K562 (cell line): ENCODE results near the gene CHMP2A. TPM values are rescaled to one million over a fixed set of nuclear protein-coding genes. Genes with fewer than 3 reads are reported as not detected.

Experiments
- ARID4B ChIP-seq: sonication (generic); formaldehyde crosslinking; IDR thresholded peaks from 2 replicates; pipeline ENCODE4 v1.8.0; 2022; ENCODE audit warnings: mild to moderate bottlenecking, missing genetic modification reagents
- BACH1 ChIP-seq: fragments of 200-800 bp; sonication (Bioruptor generic); IDR thresholded peaks from 2 replicates; pipeline ENCODE4 v1.6.1; 2016; ENCODE audit warnings: missing genetic modification characterization, missing compliant biosample characterization
- CBX3 ChIP-seq, 2 experiments: IDR thresholded peaks; 1 replicate in 1 of 2; 2 replicates in 1 of 2; pipeline ENCODE4 v1.6.1; 2012; ENCODE audit warnings: inconsistent platforms in 2 of 2, low read length in 2 of 2, borderline replicate concordance in 1 of 2, control low read depth in 1 of 2
- CGGBP1 ChIP-seq: fragments of 250-450 bp; sonication (Bioruptor Pico); IDR thresholded peaks from 2 replicates; pipeline ENCODE4 v1.9.0; 2021; ENCODE audit warnings: mild to moderate bottlenecking
- CREBBP ChIP-seq: IDR thresholded peaks from one replicate; pipeline ENCODE4 v1.6.1; 2012; ENCODE audit warnings: low read depth, mild to moderate bottlenecking, control low read depth, inconsistent platforms, low read length
- GABPB2 ChIP-seq: fragments of 250-450 bp; sonication (Bioruptor Pico); conservative IDR thresholded peaks from 2 replicates; pipeline ENCODE4 v1.5.1; 2021; ENCODE audit warnings: mild to moderate bottlenecking
- HOXB6 ChIP-seq: fragments of 250-450 bp; sonication (Bioruptor Pico); IDR thresholded peaks from 2 replicates; pipeline ENCODE4 v1.5.1; 2022; ENCODE audit warnings: mild to moderate bottlenecking, borderline replicate concordance
- KLF13 ChIP-seq: fragments of 450-650 bp; IDR thresholded peaks from 2 replicates; pipeline ENCODE4 v1.6.1; 2016; ENCODE audit warnings: missing genetic modification characterization, low read depth, mild to moderate bottlenecking, missing compliant biosample characterization, moderate library complexity, borderline replicate concordance
- MEIS2 ChIP-seq: fragments of 450-650 bp; IDR thresholded peaks from 2 replicates; pipeline ENCODE4 v1.6.1; 2014; ENCODE audit warnings: mild to moderate bottlenecking; ENCODE audit not compliant: partially characterized antibody
- RBFOX2 ChIP-seq: fragments of 200-400 bp; formaldehyde crosslinking; IDR thresholded peaks from 2 replicates; pipeline ENCODE4 v1.6.1; 2017; ENCODE audit warnings: low read depth, mild to moderate bottlenecking, low read length, moderate library complexity
- RUNX1 ChIP-seq: sonication (generic); IDR thresholded peaks from 2 replicates; pipeline ENCODE4 v1.6.1; 2016; ENCODE audit warnings: antibody characterized with exemption, low read depth
- ZFP91 ChIP-seq: sonication (generic); formaldehyde crosslinking; IDR thresholded peaks from 2 replicates; pipeline ENCODE4 v1.8.0; 2022; ENCODE audit warnings: mild to moderate bottlenecking, missing genetic modification reagents
- ZNF197 ChIP-seq: fragments of 200-800 bp; sonication (Bioruptor generic); IDR thresholded peaks from 2 replicates; pipeline ENCODE4 v1.6.1; 2016; ENCODE audit warnings: low read depth, missing genetic modification characterization, missing compliant biosample characterization
- ZNF444 ChIP-seq: fragments of 250-450 bp; sonication (Bioruptor Pico); IDR thresholded peaks from 2 replicates; pipeline ENCODE4 v1.4.0; 2020; ENCODE audit warnings: mild to moderate bottlenecking, moderate library complexity
- ZNF586 ChIP-seq: fragments of 450-650 bp; formaldehyde crosslinking; conservative IDR thresholded peaks from 2 replicates; pipeline ENCODE4 v1.4.0; 2020; ENCODE audit warnings: mild to moderate bottlenecking, moderate library complexity
- ZNF668 ChIP-seq: fragments of 250-450 bp; sonication (Bioruptor Pico); IDR thresholded peaks from 2 replicates; pipeline ENCODE4 v1.8.0; 2022; ENCODE audit warnings: mild to moderate bottlenecking, inconsistent platforms
- polyA plus RNA-seq, 8 experiments: library from polyadenylated mRNA; depleted of rRNA in 4 of 8; stranded (reverse) in 5 of 8; unstranded in 3 of 8; fragments of >200 nt; fragmentation: Nextera tagmentation in 2 of 8; fragmentation: Illumina TruSeq in 1 of 8; extraction: Ambion mirVana in 2 of 8; extraction: Trizol in 1 of 8; gene quantifications; 2 replicates each; pipeline versions ENCODE4 v1.2.1 to v1.2.3, GENCODE V29; 2011 to 2014; ENCODE audit warnings: inconsistent platforms in 1 of 8, missing spikeins in 1 of 8
- total RNA-seq, 7 experiments: library from RNA; depleted of rRNA in 6 of 7; stranded (reverse); fragments of >200 nt in 6 of 7; fragmentation: Illumina TruSeq in 2 of 7; extraction: Trizol in 2 of 7; gene quantifications; 2 replicates each; pipeline versions ENCODE4 v1.2.1 to v1.2.3, GENCODE V29; 2011 to 2021; ENCODE audit warnings: low replicate concordance in 1 of 7
- TF ChIP-seq, protein P1 (sequence below): fragments of 250-450 bp; sonication (Bioruptor Pico); IDR thresholded peaks from 2 replicates; pipeline ENCODE4 v1.6.1; 2021; ENCODE audit warnings: mild to moderate bottlenecking

Gene CHMP2A
- total and polyA plus RNA-seq, 9 of the 15 experiments (the other 6 are each of a cell fraction or from before 2014, with no cell fraction given) = 57.6 to 159 (median 87.2) TPM

GRCh38 chr19:58572818-58573657 is 18.1 kb upstream of the CHMP2A start, which contains the start of gene MZF1 (continued):
- no peak for TF ChIP-seq ZNF586
- TF ChIP-seq CGGBP1 (CRISPR knock-in tag) = no peak
- TF ChIP-seq MEIS2 = peak; percentile 38
- TF ChIP-seq RUNX1 = 0 out of 2 replicates have a peak, but pooled peaks have one; percentile 19
- no peak for TF ChIP-seq BACH1
- no peak for TF ChIP-seq CREBBP
- no peak for TF ChIP-seq KLF13 (tag)
- TF ChIP-seq ZNF668 (CRISPR knock-in tag) = no peak
- no peak for TF ChIP-seq ZNF197 (CRISPR knock-in tag)
- peak; percentile 91 for TF ChIP-seq ARID4B
- TF ChIP-seq, protein P1, sequence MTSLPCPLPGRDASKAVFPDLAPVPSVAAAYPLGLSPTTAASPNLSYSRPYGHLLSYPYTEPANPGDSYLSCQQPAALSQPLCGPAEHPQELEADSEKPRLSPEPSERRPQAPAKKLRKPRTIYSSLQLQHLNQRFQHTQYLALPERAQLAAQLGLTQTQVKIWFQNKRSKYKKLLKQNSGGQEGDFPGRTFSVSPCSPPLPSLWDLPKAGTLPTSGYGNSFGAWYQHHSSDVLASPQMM (CRISPR knock-in tag) = no peak
- TF ChIP-seq ZFP91 (CRISPR knock-in tag) = peak; percentile 56; the same call in 1 of the 2 replicates
- 0 out of 3 replicates have a peak, but pooled peaks of 1 of the 2 experiments have one; percentile 11 for TF ChIP-seq CBX3 (IDR thresholded peaks at IDR 0.05; ENCODE audit: borderline replicate concordance in 1 of 2, low read length in 2 of 2)
- peak; percentile 90 for TF ChIP-seq RBFOX2
- no peak for TF ChIP-seq HOXB6 (CRISPR knock-in tag)
- TF ChIP-seq ZNF444 = no peak
- no peak for TF ChIP-seq GABPB2 (CRISPR knock-in tag)
